GM12878 (cell line): Measurements from ENCODE around the gene LARGE1. TPM values are rescaled to one million over a fixed set of nuclear protein-coding genes. Genes with fewer than 3 reads are reported as not detected.

Source experiments
- ATAC-seq: fragments of 200-7000 bp; cut with Tn5 transposase; 3 replicates; pipeline ENCODE4 v1.9.1; 2020; ENCODE audit warnings: mild to moderate bottlenecking, moderate library complexity
- BruUV-seq: library from RNA; stranded (reverse); fragments of 400-500 nt; replicated peaks from 2 replicates; lab custom pipeline; 2021; lab: Mats Ljungman, UMichigan
- CTCF ChIA-PET: fragments of 300-600 bp; sonication (Branson Sonifier 250); formaldehyde crosslinking; extraction: SDS; loops from one replicate; lab custom pipeline; 2021; ENCODE audit warnings: inconsistent platforms; lab: Yijun Ruan, JAX
- POLR2A ChIA-PET: fragments of 350-600 bp; formaldehyde crosslinking; extraction: SDS; loops from one replicate; lab custom pipeline; 2021; ENCODE audit warnings: inconsistent platforms; lab: Charles Lee
- RAD21 ChIA-PET: fragments of 300-600 bp; sonication (Branson Sonifier 250); formaldehyde crosslinking; loops from one replicate; lab custom pipeline; 2023; ENCODE audit warnings: antibody characterized with exemption; ENCODE audit not compliant: unreplicated experiment; lab: Charles Lee
- SMC1A ChIA-PET: fragments of 300-600 bp; sonication (Branson Sonifier 250); formaldehyde crosslinking; loops from one replicate; lab custom pipeline; 2023; ENCODE audit not compliant: unreplicated experiment, uncharacterized antibody; lab: Charles Lee
- DNase-seq: peaks from one replicate; pipeline ENCODE4 v3.0.0-alpha.2; 2011; ENCODE audit warnings: low read depth, low spot score
- FAIRE-seq: peaks from 3 replicates; lab custom pipeline; 2011; peaks lifted over from hg19 to GRCh38; lab: Jason Lieb, UNC
- H2AFZ ChIP-seq: 2 replicates; pipeline ENCODE4 v1.6.0; 2011; ENCODE audit warnings: low read depth, low read length, control low read depth; ENCODE audit not compliant: control insufficient read depth
- H3K27ac ChIP-seq: 2 replicates; pipeline ENCODE4 v1.5.1; 2011; ENCODE audit warnings: control low read depth; ENCODE audit not compliant: control insufficient read depth, insufficient read depth
- H3K27me3 ChIP-seq, 2 experiments: replicated peaks in 1 of 2; 2 replicates each; pipeline versions ENCODE4 v1.6.0 to v1.6.1; 2011; ENCODE audit warnings: low read length in 1 of 2; ENCODE audit not compliant: control insufficient read depth in 2 of 2, insufficient read depth in 2 of 2
- H3K36me3 ChIP-seq, 2 experiments: 2 replicates each; pipeline ENCODE4 v1.5.1; 2011; ENCODE audit warnings: low read length in 1 of 2; ENCODE audit not compliant: control insufficient read depth in 2 of 2, insufficient read depth in 2 of 2
- H3K4me1 ChIP-seq: 2 replicates; pipeline ENCODE4 v1.6.1; 2011; ENCODE audit warnings: mild to moderate bottlenecking, low read length, moderate library complexity, mixed read lengths; ENCODE audit not compliant: control insufficient read depth, insufficient read depth
- H3K4me2 ChIP-seq: 2 replicates; pipeline ENCODE4 v1.6.0; 2011; ENCODE audit warnings: control low read depth; ENCODE audit not compliant: control insufficient read depth, insufficient read depth
- H3K4me3 ChIP-seq: fragments of 200-600 bp; sonication (generic); 2 replicates; pipeline ENCODE4 v1.5.1; 2016
- H3K79me2 ChIP-seq: 2 replicates; pipeline ENCODE4 v1.6.0; 2011; ENCODE audit warnings: low read length; ENCODE audit not compliant: control insufficient read depth, insufficient read depth
- H3K9ac ChIP-seq: 2 replicates; pipeline ENCODE4 v1.8.0; 2011; ENCODE audit warnings: low read length, control low read depth, mixed read lengths; ENCODE audit not compliant: control insufficient read depth, insufficient read depth
- H3K9me3 ChIP-seq: replicated peaks from 3 replicates; pipeline ENCODE4 v1.5.1; 2011; ENCODE audit warnings: mild to moderate bottlenecking, low read length; ENCODE audit not compliant: control insufficient read depth, insufficient read depth
- H4K20me1 ChIP-seq: 2 replicates; pipeline ENCODE4 v1.6.0; 2011; ENCODE audit not compliant: control insufficient read depth, insufficient read depth
- FOXM1 ChIP-seq: IDR thresholded peaks from 2 replicates; pipeline ENCODE4 v1.6.1; 2012; ENCODE audit warnings: low read depth, mild to moderate bottlenecking, inconsistent platforms, low read length, moderate library complexity
- HDGF ChIP-seq: fragments of 450-650 bp; IDR thresholded peaks from 2 replicates; pipeline ENCODE4 v1.6.1; 2016; ENCODE audit warnings: antibody characterized with exemption
- KDM1A ChIP-seq: fragments of 200-600 bp; sonication (generic); IDR thresholded peaks from 2 replicates; pipeline ENCODE4 v1.6.1; 2016; ENCODE audit warnings: borderline replicate concordance
- MXI1 ChIP-seq: fragments of 150-350 bp; IDR thresholded peaks from 2 replicates; pipeline ENCODE4 v1.6.1; 2011; ENCODE audit warnings: low read depth, mild to moderate bottlenecking, inconsistent platforms, low read length, improper control_type of control experiment
- NFIC ChIP-seq: IDR thresholded peaks from 2 replicates; pipeline ENCODE4 v1.6.1; 2012; ENCODE audit warnings: low read depth, mild to moderate bottlenecking, inconsistent platforms, low read length, moderate library complexity
- NFYB ChIP-seq: IDR thresholded peaks from 2 replicates; pipeline ENCODE4 v1.6.1; 2011; ENCODE audit warnings: low read depth, mild to moderate bottlenecking, low read length, improper control_type of control experiment, moderate library complexity; ENCODE audit not compliant: insufficient read depth
- POLR2AphosphoS5 ChIP-seq: IDR thresholded peaks from 2 replicates; pipeline ENCODE4 v1.6.1; 2011; ENCODE audit warnings: mild to moderate bottlenecking, low read length, inconsistent platforms
- RELA ChIP-seq: fragments of 450-650 bp; IDR thresholded peaks from 2 replicates; pipeline ENCODE4 v1.8.0; 2014; ENCODE audit warnings: borderline replicate concordance; ENCODE audit not compliant: partially characterized antibody
- SMAD1 ChIP-seq: fragments of 450-650 bp; IDR thresholded peaks from 2 replicates; pipeline ENCODE4 v1.6.1; 2018; ENCODE audit warnings: mild to moderate bottlenecking, low read depth; ENCODE audit not compliant: partially characterized antibody
- SMARCA5 ChIP-seq: fragments of 450-650 bp; IDR thresholded peaks from 2 replicates; pipeline ENCODE4 v1.6.1; 2017; ENCODE audit warnings: mild to moderate bottlenecking
- SMC3 ChIP-seq: IDR thresholded peaks from 2 replicates; pipeline ENCODE4 v1.6.1; 2011; ENCODE audit warnings: low read length, improper control_type of control experiment, borderline replicate concordance
- STAT1 ChIP-seq: fragments of 450-650 bp; conservative IDR thresholded peaks from 2 replicates; pipeline ENCODE4 v1.6.1; 2014; ENCODE audit warnings: antibody characterized with exemption, mild to moderate bottlenecking
- SUZ12 ChIP-seq: fragments of 200-600 bp; sonication (generic); IDR thresholded peaks from one replicate; pipeline ENCODE4 v1.6.1; 2018; ENCODE audit warnings: antibody characterized with exemption, mild to moderate bottlenecking; ENCODE audit not compliant: unreplicated experiment
- TAF1 ChIP-seq: IDR thresholded peaks from 2 replicates; pipeline ENCODE4 v1.6.1; 2011; ENCODE audit warnings: mild to moderate bottlenecking, low read depth, low read length, borderline replicate concordance
- TBL1XR1 ChIP-seq: IDR thresholded peaks from 2 replicates; pipeline ENCODE4 v1.6.1; 2012; ENCODE audit warnings: low read depth, low read length, improper control_type of control experiment
- TCF3 ChIP-seq: IDR thresholded peaks from 2 replicates; pipeline ENCODE4 v1.6.1; 2012; ENCODE audit warnings: low read depth, mild to moderate bottlenecking, low read length, borderline replicate concordance; ENCODE audit not compliant: insufficient read depth
- YY1 ChIP-seq: IDR thresholded peaks from 2 replicates; pipeline ENCODE4 v1.6.1; 2011; ENCODE audit warnings: low read depth, mild to moderate bottlenecking, low read length
- ZBED1 ChIP-seq: IDR thresholded peaks from 2 replicates; pipeline ENCODE4 v1.6.1; 2016; ENCODE audit warnings: borderline replicate concordance
- WGBS: methylation state at CpG from one replicate; pipeline ENCODE4 v1.1.6; 2016; ENCODE audit warnings: low lambda C conversion rate; ENCODE audit not compliant: insufficient replicate concordance, insufficient coverage; ENCODE audit errors: missing lambda C conversion rate; 5-methylcytosine and 5-hydroxymethylcytosine counted together
- in situ Hi-C: fragments of 300-500 bp; cut with MboI; formaldehyde crosslinking; loops from 9 replicates; pipeline ENCODE4 v1.14.3; 2018; ENCODE audit warnings: mixed read lengths
- intact Hi-C: fragments of 100-400 bp; cut with micrococcal nuclease; formaldehyde crosslinking; loops from one replicate; pipeline ENCODE4 v1.14.2; 2022; ENCODE audit not compliant: unreplicated experiment
- polyA plus RNA-seq, 11 experiments: library from polyadenylated mRNA; depleted of rRNA in 4 of 11; unstranded in 6 of 11; stranded (reverse) in 5 of 11; fragments of >200 nt; fragmentation: Nextera tagmentation in 4 of 11; fragmentation: Illumina TruSeq in 1 of 11; extraction: Ambion mirVana in 4 of 11; extraction: Trizol in 1 of 11; gene quantifications; 1 replicate in 1 of 11; 2 replicates in 10 of 11; pipeline versions ENCODE4 v1.2.1 to v1.2.3, GENCODE V29; 2011 to 2016; ENCODE audit warnings: inconsistent platforms in 2 of 11, missing spikeins in 2 of 11, low read depth in 1 of 11
- total RNA-seq, 4 experiments: library from RNA; depleted of rRNA in 3 of 4; stranded (reverse); fragments of >200 nt in 3 of 4; fragmentation: Illumina TruSeq in 1 of 4; extraction: Trizol in 1 of 4; gene quantifications; 2 replicates each; pipeline versions ENCODE4 v1.2.1 to v1.2.3, GENCODE V29; 2013 to 2021
- TF ChIP-seq, protein P1 (sequence below): fragments of 450-650 bp; IDR thresholded peaks from 2 replicates; pipeline ENCODE4 v1.6.1; 2016; ENCODE audit warnings: mild to moderate bottlenecking
- TF ChIP-seq, protein P2 (sequence below): fragments of 450-650 bp; IDR thresholded peaks from 2 replicates; pipeline ENCODE4 v1.6.1; 2017; ENCODE audit warnings: mild to moderate bottlenecking, moderate library complexity

LARGE1 gene
- total and polyA plus RNA-seq, 10 of the 15 experiments (the other 5 are each of a cell fraction or from before 2014, with no cell fraction given): 3.2 to 41.4 (median 17.3) TPM

DNA sequence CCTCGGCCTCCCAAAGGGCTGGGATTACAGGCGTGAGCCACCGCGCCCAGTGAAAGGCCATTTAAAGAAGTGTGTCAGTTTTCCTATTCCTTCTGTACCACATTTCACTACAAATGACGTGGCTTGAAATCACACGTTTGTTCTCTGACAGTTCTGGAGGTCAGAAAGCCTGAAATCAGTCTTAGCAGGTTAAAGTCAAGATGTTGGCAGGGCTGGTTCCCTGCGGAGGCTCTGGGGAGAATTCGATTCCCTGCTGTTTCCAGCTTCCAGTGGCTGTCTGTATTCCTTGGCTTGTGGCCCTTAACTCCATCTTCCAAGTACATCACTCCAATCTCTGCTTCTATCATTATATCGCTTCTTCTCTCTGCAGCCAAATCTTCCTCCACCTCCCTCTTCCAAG, 383.2 kb downstream of the LARGE1 start:
- SMC1A ChIA-PET: no interaction called here
- CTCF ChIA-PET: no interaction called here
- Histone ChIP-seq H3K27me3 (no peaks in the 10 kb centered on the region), H3K36me3 (no peaks in the 10 kb centered on the region), H4K20me1 (no peaks in the 10 kb centered on the region), H3K9ac (no peak overlapping the region), H3K9me3 (no peaks in the 10 kb centered on the region), H3K79me2 (no peaks in the 10 kb centered on the region), H3K4me3 (no peak overlapping the region), H3K27ac (no peak overlapping the region), H2AFZ (no peak overlapping the region), H3K4me1 (no peaks in the 10 kb centered on the region), H3K4me2 (no peak overlapping the region)
- POLR2A ChIA-PET: no interaction called here
- DNase-seq (no peak), FAIRE-seq (no peak), ATAC-seq (no peak)
- intact Hi-C loops: no loop called here
- no peak for TF ChIP-seq TAF1
- no peak for TF ChIP-seq TBL1XR1
- TF ChIP-seq RELA: no peak
- no peak for TF ChIP-seq KDM1A
- TF ChIP-seq HDGF: no peak
- TF ChIP-seq POLR2AphosphoS5: no peak
- no peak for TF ChIP-seq TCF3
- TF ChIP-seq NFYB: no peak
- no peak for TF ChIP-seq MXI1
- no peak for TF ChIP-seq ZBED1
- no peak for TF ChIP-seq STAT1
- no peak for TF ChIP-seq SMAD1
- no peak for TF ChIP-seq SMARCA5
- TF ChIP-seq SUZ12: no peak
- no peak for TF ChIP-seq YY1
- TF ChIP-seq, protein P1, sequence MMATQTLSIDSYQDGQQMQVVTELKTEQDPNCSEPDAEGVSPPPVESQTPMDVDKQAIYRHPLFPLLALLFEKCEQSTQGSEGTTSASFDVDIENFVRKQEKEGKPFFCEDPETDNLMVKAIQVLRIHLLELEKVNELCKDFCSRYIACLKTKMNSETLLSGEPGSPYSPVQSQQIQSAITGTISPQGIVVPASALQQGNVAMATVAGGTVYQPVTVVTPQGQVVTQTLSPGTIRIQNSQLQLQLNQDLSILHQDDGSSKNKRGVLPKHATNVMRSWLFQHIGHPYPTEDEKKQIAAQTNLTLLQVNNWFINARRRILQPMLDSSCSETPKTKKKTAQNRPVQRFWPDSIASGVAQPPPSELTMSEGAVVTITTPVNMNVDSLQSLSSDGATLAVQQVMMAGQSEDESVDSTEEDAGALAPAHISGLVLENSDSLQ: no peak
- no peak for TF ChIP-seq SMC3
- TF ChIP-seq FOXM1: no peak
- TF ChIP-seq NFIC: no peak
- TF ChIP-seq, protein P2, sequence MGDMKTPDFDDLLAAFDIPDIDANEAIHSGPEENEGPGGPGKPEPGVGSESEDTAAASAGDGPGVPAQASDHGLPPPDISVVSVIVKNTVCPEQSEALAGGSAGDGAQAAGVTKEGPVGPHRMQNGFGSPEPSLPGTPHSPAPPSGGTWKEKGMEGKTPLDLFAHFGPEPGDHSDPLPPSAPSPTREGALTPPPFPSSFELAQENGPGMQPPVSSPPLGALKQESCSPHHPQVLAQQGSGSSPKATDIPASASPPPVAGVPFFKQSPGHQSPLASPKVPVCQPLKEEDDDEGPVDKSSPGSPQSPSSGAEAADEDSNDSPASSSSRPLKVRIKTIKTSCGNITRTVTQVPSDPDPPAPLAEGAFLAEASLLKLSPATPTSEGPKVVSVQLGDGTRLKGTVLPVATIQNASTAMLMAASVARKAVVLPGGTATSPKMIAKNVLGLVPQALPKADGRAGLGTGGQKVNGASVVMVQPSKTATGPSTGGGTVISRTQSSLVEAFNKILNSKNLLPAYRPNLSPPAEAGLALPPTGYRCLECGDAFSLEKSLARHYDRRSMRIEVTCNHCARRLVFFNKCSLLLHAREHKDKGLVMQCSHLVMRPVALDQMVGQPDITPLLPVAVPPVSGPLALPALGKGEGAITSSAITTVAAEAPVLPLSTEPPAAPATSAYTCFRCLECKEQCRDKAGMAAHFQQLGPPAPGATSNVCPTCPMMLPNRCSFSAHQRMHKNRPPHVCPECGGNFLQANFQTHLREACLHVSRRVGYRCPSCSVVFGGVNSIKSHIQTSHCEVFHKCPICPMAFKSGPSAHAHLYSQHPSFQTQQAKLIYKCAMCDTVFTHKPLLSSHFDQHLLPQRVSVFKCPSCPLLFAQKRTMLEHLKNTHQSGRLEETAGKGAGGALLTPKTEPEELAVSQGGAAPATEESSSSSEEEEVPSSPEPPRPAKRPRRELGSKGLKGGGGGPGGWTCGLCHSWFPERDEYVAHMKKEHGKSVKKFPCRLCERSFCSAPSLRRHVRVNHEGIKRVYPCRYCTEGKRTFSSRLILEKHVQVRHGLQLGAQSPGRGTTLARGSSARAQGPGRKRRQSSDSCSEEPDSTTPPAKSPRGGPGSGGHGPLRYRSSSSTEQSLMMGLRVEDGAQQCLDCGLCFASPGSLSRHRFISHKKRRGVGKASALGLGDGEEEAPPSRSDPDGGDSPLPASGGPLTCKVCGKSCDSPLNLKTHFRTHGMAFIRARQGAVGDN: no peak
- WGBS: 95% methylated on average over 9 of the region's 9 CpGs
- in situ Hi-C loops: no loop called here
- no TSS peak for BruUV-seq
- RAD21 ChIA-PET: no interaction called here
